HG03045 (cell line): ENCODE results near the gene TOP3B.
A peak's percentile ranks its signal among the peaks of the same experiment; 100 is the strongest.

ENCODE experiments used
- ATAC-seq: cut with Tn5 transposase; IDR thresholded peaks from one replicate; pipeline ENCODE4 v1.9.1; 2021; ENCODE audit warnings: mild to moderate bottlenecking, moderate library complexity; ENCODE audit not compliant: unreplicated experiment

The TOP3B gene, protein sequence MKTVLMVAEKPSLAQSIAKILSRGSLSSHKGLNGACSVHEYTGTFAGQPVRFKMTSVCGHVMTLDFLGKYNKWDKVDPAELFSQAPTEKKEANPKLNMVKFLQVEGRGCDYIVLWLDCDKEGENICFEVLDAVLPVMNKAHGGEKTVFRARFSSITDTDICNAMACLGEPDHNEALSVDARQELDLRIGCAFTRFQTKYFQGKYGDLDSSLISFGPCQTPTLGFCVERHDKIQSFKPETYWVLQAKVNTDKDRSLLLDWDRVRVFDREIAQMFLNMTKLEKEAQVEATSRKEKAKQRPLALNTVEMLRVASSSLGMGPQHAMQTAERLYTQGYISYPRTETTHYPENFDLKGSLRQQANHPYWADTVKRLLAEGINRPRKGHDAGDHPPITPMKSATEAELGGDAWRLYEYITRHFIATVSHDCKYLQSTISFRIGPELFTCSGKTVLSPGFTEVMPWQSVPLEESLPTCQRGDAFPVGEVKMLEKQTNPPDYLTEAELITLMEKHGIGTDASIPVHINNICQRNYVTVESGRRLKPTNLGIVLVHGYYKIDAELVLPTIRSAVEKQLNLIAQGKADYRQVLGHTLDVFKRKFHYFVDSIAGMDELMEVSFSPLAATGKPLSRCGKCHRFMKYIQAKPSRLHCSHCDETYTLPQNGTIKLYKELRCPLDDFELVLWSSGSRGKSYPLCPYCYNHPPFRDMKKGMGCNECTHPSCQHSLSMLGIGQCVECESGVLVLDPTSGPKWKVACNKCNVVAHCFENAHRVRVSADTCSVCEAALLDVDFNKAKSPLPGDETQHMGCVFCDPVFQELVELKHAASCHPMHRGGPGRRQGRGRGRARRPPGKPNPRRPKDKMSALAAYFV

DNA sequence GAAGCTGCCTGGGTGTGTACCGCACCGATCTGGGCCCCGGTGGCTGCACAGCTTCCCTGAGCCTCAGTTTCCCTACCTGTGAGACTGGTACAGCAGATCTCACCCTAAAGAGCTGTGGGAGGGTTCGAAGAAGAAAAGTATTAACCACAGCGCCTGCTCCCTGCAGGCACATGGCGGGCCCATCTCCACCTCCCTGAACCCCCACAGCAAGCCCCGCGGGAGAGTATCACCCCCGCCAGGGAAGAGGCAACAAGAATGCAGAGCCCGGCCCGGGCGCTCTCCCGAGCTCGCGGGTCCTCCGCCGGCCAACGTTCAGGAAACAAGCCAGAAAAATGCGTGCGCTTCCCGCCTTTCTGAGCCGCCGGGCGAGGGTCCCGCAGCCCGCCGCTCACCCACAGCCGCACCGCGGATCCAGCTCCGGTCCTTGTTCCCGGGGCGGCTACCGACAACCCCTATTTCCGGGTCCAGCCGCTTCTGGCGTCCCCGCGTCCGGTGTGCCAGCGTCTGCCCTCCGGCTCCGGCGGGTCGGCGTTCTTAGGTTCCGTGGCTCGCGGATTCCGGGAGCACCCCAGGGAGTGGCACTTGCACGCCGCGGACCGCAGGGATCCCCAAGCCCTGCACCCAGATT is at the start of gene TOP3B:
Gene TOP3B, minus strand, starts transcription at position 450 of the 628 bp plus-strand sequence. CDS start 7,078 bp downstream, outside the sequence.
- no peak for ATAC-seq

DNA sequence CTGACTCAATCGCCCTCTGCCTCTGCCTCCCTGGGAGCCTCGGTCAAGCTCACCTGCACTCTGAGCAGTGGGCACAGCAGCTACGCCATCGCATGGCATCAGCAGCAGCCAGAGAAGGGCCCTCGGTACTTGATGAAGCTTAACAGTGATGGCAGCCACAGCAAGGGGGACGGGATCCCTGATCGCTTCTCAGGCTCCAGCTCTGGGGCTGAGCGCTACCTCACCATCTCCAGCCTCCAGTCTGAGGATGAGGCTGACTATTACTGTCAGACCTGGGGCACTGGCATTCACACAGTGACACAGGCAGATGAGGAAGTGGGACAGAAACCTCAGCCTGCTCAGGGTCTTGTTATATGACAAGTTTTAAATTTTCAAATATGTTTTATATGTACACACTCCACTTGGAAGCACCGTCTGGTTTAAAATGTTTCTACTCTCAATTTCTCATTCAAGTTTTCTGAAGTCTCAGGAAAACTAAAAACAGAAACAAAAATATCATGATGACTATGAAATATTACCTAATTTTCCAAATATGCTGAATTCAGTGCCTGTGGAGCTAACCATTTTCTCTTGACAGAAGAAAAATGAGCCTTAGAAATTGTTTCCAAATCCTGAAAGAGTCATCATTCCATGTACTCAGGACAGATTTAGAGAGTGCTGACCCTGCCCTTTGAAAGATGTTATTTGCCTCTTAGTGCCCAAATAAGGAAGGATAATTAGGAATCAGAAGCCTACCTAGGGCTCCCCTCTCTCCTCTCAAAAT is 48.8 kb upstream of the TOP3B start:
- ATAC-seq, result peak; percentile 29

- ATAC-seq, result peak; percentile 57
These were observed 48.1 kb upstream of the TOP3B start for GRCh38 chr22:22030493-22031182.

GRCh38 chr22:22027955-22028354 is 45.4 kb upstream of the TOP3B start:
- no peak for ATAC-seq

- ATAC-seq, result no peak
These were observed 43.7 kb upstream of the TOP3B start for GRCh38 chr22:22026157-22026831.

DNA sequence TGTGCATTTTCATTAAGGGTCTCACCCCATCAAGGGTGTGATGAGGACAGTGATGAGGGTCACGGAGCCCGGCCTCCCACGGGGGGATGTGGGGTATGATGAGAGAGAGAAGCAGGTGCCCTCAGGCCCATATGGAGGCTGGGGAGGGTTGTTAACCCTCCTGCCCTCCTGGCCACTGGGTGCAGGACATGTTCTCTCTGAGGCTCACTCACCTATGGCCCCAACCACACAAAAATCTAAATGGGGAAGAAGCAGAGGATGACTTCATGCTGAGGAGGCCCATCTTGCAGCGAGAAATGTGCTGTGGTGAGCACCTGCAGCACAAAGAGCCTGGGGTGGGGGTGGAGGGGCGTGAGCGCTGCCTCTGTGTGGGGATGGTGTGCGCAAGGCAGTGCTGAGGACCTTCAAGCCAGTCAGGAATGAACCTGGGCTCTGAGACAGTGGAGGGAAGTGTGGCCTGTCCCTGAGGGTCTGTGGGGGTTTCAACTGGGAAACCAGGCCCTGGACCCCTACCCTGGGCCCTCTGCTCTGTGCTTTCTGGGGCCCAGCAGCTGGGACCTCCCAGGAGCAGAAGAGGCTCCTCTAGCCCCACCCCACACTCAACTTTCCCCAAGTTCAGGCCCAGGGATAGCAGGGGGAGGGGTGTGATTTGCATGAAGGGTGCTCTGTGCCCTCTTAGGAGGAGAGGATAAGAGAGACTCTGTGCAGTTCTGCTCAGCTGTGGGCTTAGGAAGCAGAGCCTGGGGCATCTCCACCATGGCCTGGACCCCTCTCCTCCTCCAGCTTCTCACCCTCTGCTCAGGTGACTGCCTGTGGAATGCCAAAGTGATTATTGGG is 43.0 kb upstream of the TOP3B start:
- ATAC-seq, result no peak

DNA sequence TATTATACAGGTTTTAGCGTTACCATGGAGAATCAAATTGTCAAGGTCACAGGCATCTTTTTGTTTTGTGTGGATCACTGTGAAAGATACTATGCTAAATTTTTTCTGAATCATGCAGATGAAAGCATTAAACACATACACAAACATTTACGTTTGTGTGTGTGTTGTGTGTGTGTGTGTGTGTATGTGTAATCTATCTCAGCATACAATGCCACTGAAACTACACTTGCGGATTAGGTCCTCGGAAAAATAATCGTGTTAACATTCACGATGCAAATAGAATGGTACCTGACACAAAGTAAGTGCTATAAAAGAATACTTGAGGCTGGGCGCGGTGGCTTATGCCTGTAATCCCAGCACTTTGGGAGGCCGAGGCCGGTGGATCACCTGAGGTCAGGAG is 41.9 kb upstream of the TOP3B start:
- ATAC-seq, result no peak

DNA sequence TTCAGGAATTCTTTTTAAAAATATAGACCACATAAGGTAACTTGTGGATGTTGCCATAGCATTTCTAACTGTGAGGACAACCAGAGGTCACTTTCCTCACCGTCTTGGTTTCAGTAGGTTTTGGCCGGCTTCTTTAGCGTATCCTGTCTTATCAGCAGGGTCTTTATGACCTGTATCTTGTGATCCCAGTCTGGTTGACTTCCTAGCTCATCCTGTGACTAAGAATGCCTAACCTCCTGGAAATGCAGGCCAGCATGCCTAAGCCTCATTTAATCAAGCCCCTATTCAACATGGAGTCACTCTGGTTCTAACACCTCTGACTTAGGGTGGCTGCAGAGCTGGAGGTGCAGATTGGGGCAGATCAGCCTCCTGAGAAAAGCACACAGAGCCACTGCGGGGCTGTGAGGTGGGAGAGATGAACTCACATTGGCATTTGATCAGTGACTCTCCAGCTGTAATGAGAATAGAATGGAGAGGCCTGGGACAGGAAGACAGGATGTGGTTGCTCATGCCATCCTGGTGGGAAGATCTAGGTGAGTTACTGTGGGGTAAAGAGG is 41.1 kb upstream of the TOP3B start:
- no peak for ATAC-seq

- no peak for ATAC-seq
These were observed 40.5 kb upstream of the TOP3B start for GRCh38 chr22:22022947-22023534.

DNA sequence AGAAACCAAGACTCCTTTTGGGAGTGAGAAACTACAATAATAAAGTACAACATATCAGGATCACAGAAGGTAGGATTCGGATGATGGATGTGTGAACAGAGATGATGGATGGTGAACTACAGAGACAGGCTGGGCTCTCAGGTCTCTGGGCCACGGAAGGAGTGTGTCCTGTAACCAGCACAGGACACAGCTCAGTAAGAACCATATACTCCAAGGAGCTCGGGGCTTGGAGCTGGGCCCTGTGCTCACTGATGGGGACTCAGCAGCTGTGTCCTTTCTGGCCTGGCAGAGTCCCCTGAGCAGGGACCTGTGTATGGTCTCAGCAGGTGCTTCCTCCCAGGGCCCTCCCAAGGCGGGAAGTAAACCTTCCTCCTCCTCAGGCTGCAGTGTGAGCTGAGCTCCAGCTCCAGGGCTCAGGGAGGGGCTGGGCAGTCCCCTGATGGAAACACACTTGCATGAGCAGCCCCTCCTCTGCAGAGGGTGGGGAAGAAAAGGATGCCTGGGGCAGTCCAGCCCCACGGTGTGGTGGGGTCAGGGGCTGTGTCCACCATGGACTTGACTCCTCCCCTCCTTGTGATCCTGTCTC is 39.8 kb upstream of the TOP3B start:
- ATAC-seq, result no peak

GRCh38 chr22:22021162-22021750 is 38.7 kb upstream of the TOP3B start:
- no peak for ATAC-seq

- no peak for ATAC-seq
These were observed 37.9 kb upstream of the TOP3B start for GRCh38 chr22:22020425-22020852.

DNA sequence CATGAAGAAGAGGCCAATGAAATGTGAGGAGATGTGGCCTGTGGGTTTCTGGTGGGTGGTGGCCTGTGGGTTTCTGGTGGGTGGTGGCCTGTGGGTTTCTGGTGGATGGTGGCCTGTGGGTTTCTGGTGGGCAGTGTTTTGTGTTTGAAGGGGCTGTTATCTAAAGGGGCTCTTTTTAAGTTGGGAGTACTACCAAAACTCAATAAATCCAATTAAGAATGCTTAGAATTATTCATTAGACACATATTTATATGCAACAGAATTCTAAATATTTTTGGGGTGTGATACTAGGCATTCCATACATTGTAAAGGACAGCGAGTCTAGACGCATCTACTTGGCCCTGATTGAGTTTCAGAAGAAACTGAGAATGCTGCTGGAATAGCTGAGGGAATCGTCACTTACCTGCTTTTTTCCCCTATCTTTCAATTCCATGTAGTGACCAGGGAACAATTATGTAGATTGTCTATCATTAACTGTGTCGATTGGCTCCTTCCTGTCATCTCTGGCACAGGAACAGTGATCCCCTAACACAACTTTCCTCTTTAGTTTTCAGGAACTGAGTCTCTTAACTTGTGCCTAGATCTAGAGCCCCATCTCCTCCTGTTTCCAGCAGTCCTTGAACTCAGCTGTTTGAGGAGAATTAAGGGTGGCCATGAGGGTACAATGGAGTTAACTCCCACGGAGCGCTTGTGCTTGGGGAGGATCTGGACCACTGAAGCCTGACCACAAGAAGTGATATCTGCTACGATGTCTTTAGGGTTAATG is 37.3 kb upstream of the TOP3B start:
- no peak for ATAC-seq

DNA sequence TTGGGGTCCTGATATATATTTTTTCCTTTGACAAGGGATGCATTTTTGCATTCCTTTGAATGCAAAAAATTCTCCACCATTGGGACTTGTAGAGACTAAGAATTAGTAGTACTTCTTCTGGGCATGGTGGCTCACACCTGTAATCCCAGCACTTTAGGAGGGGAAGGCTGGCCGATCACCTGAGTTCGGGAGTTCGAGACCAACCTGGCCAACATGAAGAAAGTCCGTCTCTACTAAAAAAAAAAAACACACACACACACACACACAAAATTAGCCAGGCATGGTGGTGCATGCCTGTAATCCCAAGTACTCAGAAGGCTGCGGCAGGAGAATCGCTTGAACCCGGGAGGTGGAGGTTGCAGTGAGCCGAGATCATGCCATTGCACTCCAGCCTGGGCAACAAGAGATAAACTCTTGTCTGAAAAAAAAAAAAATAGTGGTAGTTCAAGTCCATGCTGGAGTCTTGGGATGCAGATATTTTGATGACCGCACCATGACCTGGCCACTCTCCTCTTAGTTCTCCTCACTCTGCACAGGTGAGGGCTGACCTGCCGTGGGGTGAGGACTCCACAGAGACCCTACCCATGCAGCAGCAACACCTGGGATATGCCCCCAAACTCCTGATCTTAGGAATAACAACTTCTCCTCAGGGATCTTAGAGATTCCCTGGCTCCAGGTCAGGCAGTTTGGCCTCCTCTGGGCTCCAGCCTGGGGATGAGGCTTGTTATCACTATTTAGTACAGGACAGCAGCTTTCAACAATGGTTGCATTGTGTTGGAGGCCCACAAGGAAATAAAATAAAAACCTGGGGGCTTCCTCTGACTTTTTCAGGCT is 36.5 kb upstream of the TOP3B start:
- ATAC-seq, result no peak

DNA sequence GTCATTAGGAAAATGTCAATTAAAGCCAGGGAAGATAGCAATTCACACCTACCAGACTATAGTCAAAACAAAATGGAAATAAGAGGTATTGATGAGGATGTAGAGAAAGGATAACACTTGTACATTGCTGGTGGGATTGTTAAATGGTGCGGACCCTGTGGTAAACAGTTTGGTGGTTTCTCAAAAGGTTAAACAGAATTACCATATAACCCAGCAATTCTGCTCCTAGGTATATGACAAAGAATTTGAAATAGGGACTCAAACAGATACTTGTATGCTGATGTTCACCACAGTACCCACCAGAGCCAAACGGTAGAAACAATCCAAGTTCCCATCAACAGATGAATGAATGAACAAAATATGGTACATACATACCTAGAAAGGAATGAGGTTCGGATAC is 33.0 kb upstream of the TOP3B start:
- ATAC-seq, result no peak

DNA sequence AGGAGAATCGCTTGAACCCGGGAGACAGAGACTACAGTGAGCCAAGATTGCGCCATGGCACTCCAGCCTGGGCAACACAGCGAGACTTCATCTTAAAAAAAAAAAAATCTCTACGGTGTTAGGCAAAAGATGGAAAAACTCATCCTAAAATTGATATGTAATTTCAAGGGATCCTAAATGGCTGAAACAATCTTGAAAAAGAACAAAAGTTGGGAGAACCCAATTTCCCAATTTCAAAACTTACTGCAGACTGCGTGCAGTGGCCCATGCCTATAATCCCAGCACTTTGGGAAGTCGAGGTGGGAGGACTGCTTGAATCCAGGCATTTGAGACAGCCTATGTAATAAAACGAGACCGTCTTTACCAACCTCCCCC is 31.7 kb upstream of the TOP3B start:
- no peak for ATAC-seq
